GM18858 (cell line): ENCODE measurements around the gene B3GAT3.
"Not testable (repeated sequence)": the region's sequence is repeated elsewhere in the genome, so short reads cannot be mapped to it uniquely, and the experiment has no call there.

Experiments used
- ATAC-seq: cut with Tn5 transposase; IDR thresholded peaks from one replicate; pipeline ENCODE4 v1.9.1; 2021; ENCODE audit not compliant: unreplicated experiment

The B3GAT3 gene

GRCh38 chr11:62621567-62622470 lies at the start of gene B3GAT3:
Gene B3GAT3 (minus strand): TSS chr11:62621986. CDS start chr11:62621947, 39 bp downstream.
- ATAC-seq = peak; percentile 88

DNA sequence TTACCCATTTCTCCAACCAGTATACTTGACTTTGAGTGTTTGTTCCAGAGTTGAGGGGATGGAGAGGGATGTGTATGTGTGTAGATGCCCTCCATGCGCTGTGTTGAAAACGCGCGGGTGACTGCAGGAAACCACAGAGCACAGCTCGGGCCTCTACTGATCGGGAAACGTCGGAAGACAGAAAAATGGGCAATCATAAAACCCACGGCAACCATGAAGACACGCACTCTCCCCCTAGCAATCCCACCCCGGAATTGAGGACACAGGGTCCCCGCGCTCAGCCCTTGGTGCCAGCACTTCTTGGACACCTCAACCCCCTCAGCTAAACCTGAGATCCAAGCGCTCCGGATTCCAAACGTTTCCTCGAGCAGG lies 49.4 kb upstream of the B3GAT3 start:
- ATAC-seq = no peak

- no peak for ATAC-seq
These were observed 47.8 kb upstream of the B3GAT3 start for GRCh38 chr11:62669420-62670161.

GRCh38 chr11:62667460-62667859 lies 45.7 kb upstream of the B3GAT3 start:
- no peak for ATAC-seq

GRCh38 chr11:62666259-62666926 lies 44.6 kb upstream of the B3GAT3 start:
- no peak for ATAC-seq

GRCh38 chr11:62665599-62666258 lies 43.9 kb upstream of the B3GAT3 start:
- peak; percentile 20 for ATAC-seq

- peak; percentile 50 for ATAC-seq
These were observed 43.4 kb upstream of the B3GAT3 start, which contains the start of the genes C11orf98 and CSKMT for GRCh38 chr11:62665075-62665598. Gene C11orf98 (minus strand): TSS chr11:62665210. CDS start chr11:62665169, 41 bp downstream. Gene CSKMT (plus strand): TSS chr11:62665312. CDS start chr11:62665880, 568 bp downstream.

GRCh38 chr11:62664405-62665074 lies 42.8 kb upstream of the B3GAT3 start:
- peak; percentile 11 for ATAC-seq

DNA sequence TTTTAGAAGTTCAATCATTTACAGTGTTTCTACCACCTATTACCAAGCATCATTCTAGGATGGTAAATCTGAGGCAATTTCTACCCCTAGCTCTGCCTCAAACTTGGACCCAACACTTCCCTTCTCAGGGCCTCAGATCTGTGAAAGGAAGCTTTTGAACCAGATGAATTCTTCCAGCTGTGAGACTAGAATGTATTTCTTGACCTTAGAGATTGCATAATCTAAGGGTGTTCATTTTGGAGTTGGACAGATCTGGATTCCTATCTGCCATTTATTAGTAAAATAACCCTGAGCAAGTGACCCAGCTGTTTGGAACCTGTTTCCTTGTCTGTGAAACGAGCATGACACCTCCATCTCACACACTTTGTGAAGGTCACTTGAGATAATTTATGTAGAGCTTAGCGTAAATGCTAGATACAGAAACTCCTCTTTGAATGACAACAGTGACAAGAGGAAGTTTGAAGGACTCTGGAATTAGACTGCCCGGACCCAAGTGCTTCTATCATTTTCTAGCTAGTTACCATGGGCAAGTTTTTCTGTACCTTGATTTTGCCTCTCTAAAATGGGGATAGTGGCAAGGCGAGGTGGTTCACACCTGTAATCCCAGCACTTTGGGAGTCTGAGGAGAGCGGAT lies 35.1 kb upstream of the B3GAT3 start:
- no peak for ATAC-seq

- ATAC-seq = no peak
These were observed 32.5 kb upstream of the B3GAT3 start for GRCh38 chr11:62654297-62654696.

DNA sequence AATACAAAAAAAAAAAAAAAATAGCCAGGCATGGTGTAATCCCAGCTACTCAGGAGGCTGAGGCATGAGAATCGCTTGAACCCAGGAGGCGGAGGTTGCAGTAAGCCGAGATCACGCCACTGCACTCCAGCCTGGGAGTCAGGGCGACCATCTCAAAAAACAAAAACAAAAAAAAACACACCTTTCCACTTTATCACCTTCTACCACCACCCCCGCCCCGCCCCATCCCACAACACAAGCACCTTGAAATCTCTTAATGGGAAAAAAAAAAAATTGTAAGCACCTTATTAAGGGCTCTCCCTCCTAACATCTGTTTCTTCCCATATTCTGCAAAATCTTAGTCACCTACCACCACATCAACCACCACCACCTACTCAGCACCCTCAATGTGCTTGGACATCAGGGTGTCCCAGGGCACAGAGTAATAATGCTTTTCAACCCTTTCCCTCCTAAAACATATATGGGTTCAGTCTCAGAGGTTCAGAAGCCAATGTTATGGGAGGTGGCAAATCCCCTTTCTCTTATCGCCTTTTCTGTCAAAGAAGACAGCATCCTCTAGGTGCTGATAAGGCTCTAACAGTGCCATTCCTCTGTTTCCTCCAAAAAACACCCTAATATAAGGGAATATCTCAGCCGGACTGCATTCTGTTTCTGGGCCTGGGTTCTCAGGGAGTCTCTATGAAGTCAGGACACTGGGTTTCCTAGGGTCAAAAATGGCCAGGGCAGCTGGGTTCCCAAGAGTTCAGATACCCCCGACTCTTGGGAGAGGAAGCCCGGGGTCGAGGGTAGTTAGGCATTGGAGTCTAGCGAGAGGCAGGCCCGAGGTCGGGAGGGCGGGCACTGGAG lies 30.6 kb upstream of the B3GAT3 start:
- no peak for ATAC-seq

GRCh38 chr11:62650283-62650682 lies 28.5 kb upstream of the B3GAT3 start:
- ATAC-seq = not testable (repeated sequence)

- ATAC-seq = no peak
These were observed 27.7 kb upstream of the B3GAT3 start for GRCh38 chr11:62649486-62649885.

DNA sequence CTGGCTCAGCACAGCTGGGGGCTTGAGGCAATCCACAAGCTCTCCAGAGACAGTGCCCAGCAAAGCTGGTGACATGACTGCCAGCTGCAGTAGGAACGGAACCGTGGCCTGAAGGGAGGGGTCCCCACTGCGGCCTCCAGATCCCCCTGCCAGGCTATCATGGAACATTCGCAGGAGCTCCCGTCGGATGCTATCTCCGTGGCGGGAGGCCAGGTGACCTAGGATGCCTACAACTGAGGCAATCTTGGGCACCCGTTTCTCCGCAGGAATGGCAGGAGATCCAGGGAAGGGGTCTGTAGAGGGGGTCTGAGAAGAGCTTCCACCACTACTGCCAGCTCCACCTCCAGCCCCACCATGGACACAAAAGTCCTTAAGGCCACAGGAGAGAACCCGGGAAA lies 27.2 kb upstream of the B3GAT3 start:
- no peak for ATAC-seq

- ATAC-seq = no peak
These were observed 26.6 kb upstream of the B3GAT3 start for GRCh38 chr11:62648185-62648966.

DNA sequence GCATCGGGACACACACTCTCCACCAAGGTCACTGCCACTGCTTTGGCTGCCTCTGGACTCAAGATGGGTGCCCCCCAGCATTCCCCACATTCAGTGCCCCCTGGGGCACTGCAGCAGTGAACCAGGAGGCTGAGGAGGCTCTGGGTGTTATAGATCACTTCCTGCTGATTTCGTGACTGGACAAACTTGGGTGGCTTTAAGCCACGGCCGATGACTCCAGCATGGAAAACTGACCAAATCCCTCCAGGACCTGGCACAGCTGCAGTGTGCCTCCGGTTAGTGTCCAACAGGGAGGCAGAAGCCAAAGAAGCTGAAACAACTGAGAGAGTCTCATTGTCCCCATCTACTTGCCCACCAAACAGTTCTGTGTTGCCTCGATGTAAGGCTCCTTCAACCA lies 25.8 kb upstream of the B3GAT3 start:
- ATAC-seq = no peak

GRCh38 chr11:62646825-62647608 lies 25.2 kb upstream of the B3GAT3 start:
- no peak for ATAC-seq
